ENCODE measurements around the gene TUBB2A. TPM values are rescaled to one million over a fixed set of nuclear protein-coding genes. Genes with fewer than 3 reads are reported as not detected.

TUBB2A gene
- total and polyA plus RNA-seq, 2 of the 13 experiments (the other 11 are each of a cell fraction or from before 2014, with no cell fraction given): 35.3 to 106 TPM

- Histone ChIP-seq H3K79me2 (ENCODE audit: insufficient read depth, low read length) (no peaks in the 10 kb centered on the region), H4K20me1 (ENCODE audit: insufficient read depth, low read length) (no peaks in the 10 kb centered on the region), H3K27me3 (ENCODE audit: control insufficient read depth in 1 of 2, insufficient read depth in 2 of 2, low read length in 2 of 2) (no peaks in the 10 kb centered on the region), H3K4me2 (ENCODE audit: low read depth, low read length) (peak overlapping the region; percentile 73), H3K36me3 (replicated peaks in 1 of 2; ENCODE audit: control insufficient read depth in 1 of 2, insufficient read depth in 2 of 2, low read length in 2 of 2) (peaks cover 1 to 25% of the 10 kb centered on the region in 2 experiments; a peak in 3 of 5 replicates), H3K27ac (ENCODE audit: extremely low read length, insufficient read depth, low read length) (peak overlapping the region; percentile 90), H3K9ac (ENCODE audit: insufficient read depth, low read depth, low read length) (peak overlapping the region; percentile 68), H3K9me3 (ENCODE audit: low read length) (no peaks in the 10 kb centered on the region), H2AFZ (ENCODE audit: low read length) (no peak overlapping the region), H3K4me1 (ENCODE audit: insufficient read depth, low read length) (peaks cover 74% of the 10 kb centered on the region), H3K4me3 (replicated peaks in 1 of 3; ENCODE audit: insufficient read depth in 1 of 3, low read depth in 2 of 3, low read length in 3 of 3) (peak overlapping the region in 2 of 3 experiments; percentile 23 to 47; a peak in 2 of 6 replicates)
- intact Hi-C loops (cut with micrococcal nuclease; ENCODE audit: unreplicated experiment) (loop anchor here (5.0 kb wide), 1 partner anchor 97 kb away; no protein-coding TSS in a partner anchor), in situ Hi-C loops (cut with HindIII; ENCODE audit: extremely low pct_ligation_motif_present, low pct_unique_long_range_greater_than_20kb) (loop anchor here (5.0 kb wide), 1 partner anchor 112 kb away; no protein-coding TSS in a partner anchor)
- ChIA-PET POLR2A (interaction anchor here (0.6 to 3.0 kb wide), 10 partner anchors 8 to 146 kb away, joined by 3 to 18 read pairs (median 6); partner anchors contain the start of genes BPHL and TUBB2A), CTCF (ENCODE audit: low intra/inter-chr PET ratio, low total read pairs) (no interaction called here)
- DNase-seq (ENCODE audit: low spot score) (peak; percentile 81), ATAC-seq (peak; percentile 48), FAIRE-seq (peak; percentile 54)
- WGBS (ENCODE audit: low lambda C conversion rate): 28% methylated on average over 13 of the region's 13 CpGs
- no TSS peak for BruUV-seq (replicated peaks)
- 0 out of 2 replicates have a peak, but pooled peaks have one; percentile 27 for TF ChIP-seq RERE (CRISPR knock-in tag; IDR thresholded peaks at IDR 0.05; ENCODE audit: low read depth)
- no peak for TF ChIP-seq ZNF557 (CRISPR knock-in tag; IDR thresholded peaks at IDR 0.05)
- TF ChIP-seq TEAD2 (CRISPR knock-in tag; IDR thresholded peaks at IDR 0.05): no peak
- TF ChIP-seq PCBP1 (IDR thresholded peaks at IDR 0.05; ENCODE audit: borderline replicate concordance, low read depth, low read length): no peak
- peak; percentile 82 for TF ChIP-seq GATAD2A (CRISPR knock-in tag; IDR thresholded peaks at IDR 0.05)
- TF ChIP-seq ZFX (CRISPR knock-in tag; IDR thresholded peaks at IDR 0.05; ENCODE audit: low read depth): peak; percentile 67; the same call in 1 of the 2 replicates
- peak; percentile 70 for TF ChIP-seq PHF5A (CRISPR knock-in tag; IDR thresholded peaks at IDR 0.05; ENCODE audit: low read depth, unreplicated experiment)
- TF ChIP-seq SKIL (CRISPR knock-in tag; IDR thresholded peaks at IDR 0.05; ENCODE audit: borderline replicate concordance): no peak
- no peak for TF ChIP-seq CREB1 (IDR thresholded peaks at IDR 0.05)
- no peak for TF ChIP-seq CREB1 (CRISPR knock-in tag; IDR thresholded peaks at IDR 0.05)
- peak; percentile 89 for TF ChIP-seq FOXA3 (CRISPR knock-in tag; IDR thresholded peaks at IDR 0.05)
- TF ChIP-seq ZNF512 (CRISPR knock-in tag; IDR thresholded peaks at IDR 0.05): 0 out of 2 replicates have a peak, but pooled peaks have one; percentile 53
Measured at GRCh38 chr6:3135668-3136291, 21.6 kb downstream of the TUBB2A start.

Data from HepG2 (cell line).